Measurements from ENCODE around the gene ATP12A.
"Not testable (repeated sequence)": the region's sequence is repeated elsewhere in the genome, so short reads cannot be mapped to it uniquely, and the experiment has no call there.

The ATP12A gene

GRCh38 chr13:24719139-24719538, 38.9 kb downstream of the ATP12A start:
- TF ChIP-seq CTCF (conservative IDR thresholded peaks at IDR 0.05; ENCODE audit: low read depth, low read length), result no peak
- no peak for DNase-seq (ENCODE audit: low read depth)
- H3K4me3 ChIP-seq (ENCODE audit: low read depth, low read length), result no peak overlapping the region

- TF ChIP-seq CTCF (conservative IDR thresholded peaks at IDR 0.05; ENCODE audit: low read depth, low read length), result no peak
- H3K4me3 ChIP-seq (ENCODE audit: low read depth, low read length), result no peak overlapping the region
- no peak for DNase-seq (ENCODE audit: low read depth)
Observed at GRCh38 chr13:24723206-24723605, 43.0 kb downstream of the ATP12A start.

GRCh38 chr13:24724714-24725113, 44.5 kb downstream of the ATP12A start:
- no peak for TF ChIP-seq CTCF (conservative IDR thresholded peaks at IDR 0.05; ENCODE audit: low read depth, low read length)
- no peak for DNase-seq (ENCODE audit: low read depth)
- no peak overlapping the region for H3K4me3 ChIP-seq (ENCODE audit: low read depth, low read length)

- no peak for DNase-seq (ENCODE audit: low read depth)
- no peak for TF ChIP-seq CTCF (conservative IDR thresholded peaks at IDR 0.05; ENCODE audit: low read depth, low read length)
- H3K4me3 ChIP-seq (ENCODE audit: low read depth, low read length), result no peak overlapping the region
Observed at GRCh38 chr13:24725379-24725778, 45.2 kb downstream of the ATP12A start.

GRCh38 chr13:24727731-24728601, 47.8 kb downstream of the ATP12A start:
- H3K4me3 ChIP-seq (ENCODE audit: low read depth, low read length), result no peak overlapping the region
- peak; percentile 96 for DNase-seq (ENCODE audit: low read depth)
- peak; percentile 89 for TF ChIP-seq CTCF (conservative IDR thresholded peaks at IDR 0.05; ENCODE audit: low read depth, low read length)

- not testable (repeated sequence) for DNase-seq (ENCODE audit: low read depth); H3K4me3 ChIP-seq (ENCODE audit: low read depth, low read length)
Observed at GRCh38 chr13:24730873-24731567, 50.8 kb downstream of the ATP12A start.

GRCh38 chr13:24734950-24735349, 54.7 kb downstream of the ATP12A start:
- no peak overlapping the region for H3K4me3 ChIP-seq (ENCODE audit: low read depth, low read length)
- TF ChIP-seq CTCF (conservative IDR thresholded peaks at IDR 0.05; ENCODE audit: low read depth, low read length), result no peak
- no peak for DNase-seq (ENCODE audit: low read depth)
